ENCODE measurements around the gene GNAQ.

DNA sequence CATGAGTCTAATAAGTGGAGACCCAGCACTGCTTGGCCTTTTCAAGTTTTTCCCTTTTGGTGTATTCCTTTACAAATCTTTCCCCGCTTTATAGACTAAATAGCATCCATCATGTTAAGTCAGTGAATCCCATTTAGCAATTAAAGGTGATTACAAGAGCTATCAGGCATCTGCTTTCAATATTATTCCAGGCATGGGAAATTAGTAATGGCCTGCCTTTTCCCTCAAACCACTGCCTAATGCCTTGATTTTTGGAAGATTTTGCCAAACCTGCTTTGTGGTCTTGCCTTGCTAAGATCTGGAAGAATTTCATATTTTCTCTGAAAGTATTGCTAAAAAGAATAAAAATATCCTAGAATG is 280.6 kb downstream of the GNAQ start:
- TF ChIP-seq MAX (IDR thresholded peaks at IDR 0.05; ENCODE audit: low read depth, low read length): no peak
- no peak for TF ChIP-seq POLR2A (IDR thresholded peaks at IDR 0.05; ENCODE audit: extremely low read depth, insufficient read length)
- TF ChIP-seq CTCF (IDR thresholded peaks at IDR 0.05; ENCODE audit: low read depth, low read length): no peak
- TF ChIP-seq MYC (IDR thresholded peaks at IDR 0.05; ENCODE audit: low read depth, low read length): no peak
